RWPE2 (cell line): ENCODE measurements around the gene LIPE.

Source experiments
- ATAC-seq: fragments of 200-7000 bp; cut with Tn5 transposase; 3 replicates; pipeline ENCODE4 v1.9.1; 2021; ENCODE audit warnings: low read depth
- DNase-seq: peaks from one replicate; pipeline ENCODE4 v3.0.0-alpha.2; 2020; ENCODE audit warnings: low spot score
- H3K27ac ChIP-seq: fragments of 450-650 bp; 2 replicates; pipeline ENCODE4 v1.5.1; 2017; ENCODE audit warnings: mild to moderate bottlenecking; ENCODE audit not compliant: poor library complexity, severe bottlenecking
- H3K27me3 ChIP-seq: fragments of 250-450 bp; sonication (Bioruptor Pico); 2 replicates; pipeline ENCODE4 v1.5.1; 2021; ENCODE audit warnings: mild to moderate bottlenecking, moderate library complexity; ENCODE audit not compliant: insufficient read depth, poor library complexity, severe bottlenecking
- H3K36me3 ChIP-seq: fragments of 250-450 bp; sonication (Bioruptor Pico); 2 replicates; pipeline ENCODE4 v1.5.1; 2020; ENCODE audit warnings: low read depth, mild to moderate bottlenecking, moderate library complexity
- H3K4me1 ChIP-seq: fragments of 250-450 bp; sonication (Bioruptor Pico); 2 replicates; pipeline ENCODE4 v1.5.1; 2021; ENCODE audit warnings: mild to moderate bottlenecking, moderate library complexity; ENCODE audit not compliant: insufficient read depth, poor library complexity, severe bottlenecking
- H3K4me3 ChIP-seq: fragments of 250-450 bp; sonication (Bioruptor Pico); 2 replicates; pipeline ENCODE4 v1.5.1; 2021; ENCODE audit warnings: mild to moderate bottlenecking, moderate library complexity; ENCODE audit not compliant: severe bottlenecking
- H3K9me3 ChIP-seq: fragments of 250-450 bp; sonication (Bioruptor Pico); 2 replicates; pipeline ENCODE4 v1.5.1; 2021; ENCODE audit warnings: mild to moderate bottlenecking, moderate library complexity; ENCODE audit not compliant: severe bottlenecking
- TF ChIP-seq, protein P1 (sequence below): fragments of 450-650 bp; IDR thresholded peaks from one replicate; pipeline ENCODE4 v1.5.1; 2017; ENCODE audit warnings: mild to moderate bottlenecking, moderate library complexity; ENCODE audit not compliant: poor library complexity, severe bottlenecking

Gene LIPE

DNA sequence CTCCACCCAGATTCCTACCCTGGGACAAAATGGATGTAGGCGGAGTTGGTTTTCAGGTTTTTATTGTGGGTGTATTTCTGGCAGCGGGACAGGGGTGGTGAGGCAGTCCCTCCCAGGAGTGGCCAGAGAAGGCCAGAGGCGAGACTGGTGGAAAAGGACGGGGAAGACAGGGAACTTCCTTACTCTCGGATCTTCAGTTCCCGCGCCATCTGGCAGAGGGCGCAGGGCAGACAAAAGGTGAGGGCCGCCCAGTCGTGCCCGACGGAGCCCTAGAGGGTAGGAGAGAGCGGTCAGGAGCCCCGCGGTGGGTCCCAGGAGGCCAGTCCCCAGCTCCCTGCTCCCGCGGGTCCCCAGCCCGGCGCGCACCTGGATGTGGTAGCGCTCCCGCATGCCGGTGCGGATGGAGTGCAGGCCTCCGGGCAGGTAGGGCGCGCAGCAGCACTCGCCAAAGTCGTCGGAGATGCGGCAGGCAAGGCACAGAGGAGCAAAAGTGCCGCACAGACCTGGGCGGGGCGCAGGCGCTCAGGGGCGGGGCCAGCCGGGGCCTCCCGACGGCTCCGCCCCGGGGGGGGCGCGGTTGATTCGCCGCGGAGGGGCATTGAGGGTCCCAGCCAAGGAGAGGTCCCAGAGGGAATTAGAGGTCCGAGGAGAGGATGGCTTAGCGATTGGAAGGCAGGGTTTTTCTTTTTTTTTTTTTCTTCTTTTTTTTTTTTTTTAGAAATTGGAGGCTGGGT lies 40.0 kb downstream of the LIPE start:
- peak overlapping the region; percentile 37 for H3K4me3 ChIP-seq
- DNase-seq (no peak), ATAC-seq (peak; percentile 94)
- TF ChIP-seq, protein P1, sequence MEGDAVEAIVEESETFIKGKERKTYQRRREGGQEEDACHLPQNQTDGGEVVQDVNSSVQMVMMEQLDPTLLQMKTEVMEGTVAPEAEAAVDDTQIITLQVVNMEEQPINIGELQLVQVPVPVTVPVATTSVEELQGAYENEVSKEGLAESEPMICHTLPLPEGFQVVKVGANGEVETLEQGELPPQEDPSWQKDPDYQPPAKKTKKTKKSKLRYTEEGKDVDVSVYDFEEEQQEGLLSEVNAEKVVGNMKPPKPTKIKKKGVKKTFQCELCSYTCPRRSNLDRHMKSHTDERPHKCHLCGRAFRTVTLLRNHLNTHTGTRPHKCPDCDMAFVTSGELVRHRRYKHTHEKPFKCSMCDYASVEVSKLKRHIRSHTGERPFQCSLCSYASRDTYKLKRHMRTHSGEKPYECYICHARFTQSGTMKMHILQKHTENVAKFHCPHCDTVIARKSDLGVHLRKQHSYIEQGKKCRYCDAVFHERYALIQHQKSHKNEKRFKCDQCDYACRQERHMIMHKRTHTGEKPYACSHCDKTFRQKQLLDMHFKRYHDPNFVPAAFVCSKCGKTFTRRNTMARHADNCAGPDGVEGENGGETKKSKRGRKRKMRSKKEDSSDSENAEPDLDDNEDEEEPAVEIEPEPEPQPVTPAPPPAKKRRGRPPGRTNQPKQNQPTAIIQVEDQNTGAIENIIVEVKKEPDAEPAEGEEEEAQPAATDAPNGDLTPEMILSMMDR = peak; percentile 69
- peaks cover 6% of the 10 kb centered on the region for H3K27me3 ChIP-seq
- no peaks in the 10 kb centered on the region for H3K36me3 ChIP-seq
- no peaks in the 10 kb centered on the region for H3K9me3 ChIP-seq
- no peaks in the 10 kb centered on the region for H3K4me1 ChIP-seq
- H3K27ac ChIP-seq = peak overlapping the region; percentile 12

DNA sequence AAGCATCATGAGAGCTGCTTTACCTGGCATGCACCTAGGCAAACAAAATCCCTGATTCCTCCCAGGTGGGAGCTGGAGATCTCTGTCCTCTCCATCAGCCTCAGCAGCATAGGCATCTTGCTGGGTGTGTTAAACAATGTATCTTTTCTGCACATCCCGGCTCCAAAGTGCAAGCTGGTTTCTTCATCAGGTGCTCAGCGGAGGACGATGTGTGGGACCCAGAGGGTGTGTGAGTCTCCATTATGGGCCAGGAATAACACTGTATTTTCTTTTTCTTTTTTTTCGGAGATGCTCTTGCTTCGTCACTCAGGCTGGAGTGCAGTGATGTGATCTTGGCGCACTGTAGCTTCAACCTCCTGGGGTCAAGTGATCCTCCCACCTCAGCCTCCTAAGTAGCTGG lies 47.0 kb downstream of the LIPE start:
- TF ChIP-seq, protein P1 = no peak
- Histone ChIP-seq H3K27ac (no peak overlapping the region), H3K36me3 (no peaks in the 10 kb centered on the region), H3K4me3 (no peak overlapping the region), H3K4me1 (no peaks in the 10 kb centered on the region), H3K27me3 (no peaks in the 10 kb centered on the region), H3K9me3 (no peaks in the 10 kb centered on the region)
- ATAC-seq = no peak
- DNase-seq = no peak

DNA sequence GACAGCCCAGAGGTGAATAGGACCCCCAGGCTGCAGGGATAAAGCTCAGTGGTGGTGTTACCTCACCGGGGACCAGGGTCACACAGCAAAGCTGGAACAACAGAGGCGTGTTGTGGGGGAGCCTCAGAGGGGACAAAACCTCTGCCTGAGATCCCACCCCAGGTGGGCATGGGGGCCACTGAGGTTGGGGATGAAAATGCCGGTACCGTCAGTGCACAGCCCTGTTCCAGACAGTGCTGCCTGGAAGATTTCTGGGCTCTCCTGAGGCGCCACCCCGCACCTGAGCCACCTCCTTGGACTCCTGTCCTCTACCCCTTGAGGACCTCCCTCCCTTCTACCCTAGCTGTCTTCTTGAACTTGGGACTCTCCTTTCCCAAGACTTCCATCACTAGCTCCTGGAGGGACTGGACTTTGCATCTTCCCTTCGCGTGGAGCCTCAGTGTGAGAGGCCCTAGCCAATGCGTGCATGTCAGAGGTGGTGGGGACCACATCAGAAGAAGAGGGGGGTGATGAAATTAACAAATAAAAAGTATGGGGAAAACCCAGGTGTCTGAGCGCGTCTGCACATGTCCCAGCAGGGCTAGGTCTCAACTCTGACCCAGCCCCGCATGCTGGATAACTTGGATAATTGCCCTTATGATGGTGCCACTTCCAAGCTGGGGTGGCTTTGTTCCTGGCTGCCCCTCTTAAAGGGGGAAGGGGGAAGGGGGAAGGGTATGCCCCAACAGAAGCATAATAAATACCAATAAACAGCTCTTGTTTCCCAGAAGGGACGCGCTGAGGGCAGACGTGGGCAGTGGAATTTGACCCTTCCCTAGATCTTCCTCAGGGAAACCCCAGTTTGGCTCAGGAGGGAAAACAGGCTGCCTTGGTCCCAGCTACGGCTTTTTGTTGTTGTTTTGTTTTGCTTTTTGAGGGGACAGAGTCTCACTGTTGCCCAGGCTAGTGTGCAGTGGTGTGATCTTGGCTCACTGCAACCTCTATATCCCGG lies 48.7 kb downstream of the LIPE start:
- H3K27ac ChIP-seq = no peak overlapping the region
- peak; percentile 22; the same call in 2 of the 3 replicates for ATAC-seq
- DNase-seq = no peak
- H3K27me3 ChIP-seq = no peaks in the 10 kb centered on the region
- no peaks in the 10 kb centered on the region for H3K9me3 ChIP-seq
- H3K4me1 ChIP-seq = no peaks in the 10 kb centered on the region
- no peak overlapping the region for H3K4me3 ChIP-seq
- no peaks in the 10 kb centered on the region for H3K36me3 ChIP-seq
- TF ChIP-seq, protein P1 = no peak

DNA sequence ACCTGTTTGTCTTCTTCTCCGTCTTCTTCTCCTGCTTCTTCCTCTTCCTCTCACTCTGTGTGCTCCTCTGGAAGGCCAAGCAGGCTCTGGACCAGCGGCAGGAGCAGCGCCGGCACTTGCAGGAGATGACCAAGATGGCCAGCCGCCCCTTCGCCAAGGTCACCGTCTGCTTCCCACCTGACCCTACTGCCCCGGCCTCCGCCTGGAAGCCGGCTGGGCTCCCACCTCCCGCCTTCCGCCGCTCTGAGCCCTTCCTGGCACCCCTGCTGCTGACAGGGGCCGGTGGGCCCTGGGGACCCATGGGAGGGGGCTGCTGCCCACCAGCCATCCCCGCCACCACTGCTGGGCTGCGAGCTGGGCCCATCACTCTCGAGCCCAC lies 51.0 kb downstream of the LIPE start:
- TF ChIP-seq, protein P1 = no peak
- no peaks in the 10 kb centered on the region for H3K36me3 ChIP-seq

More for the DNA sequence above, 51.0 kb downstream of the LIPE start:
- Histone ChIP-seq H3K4me1 (no peaks in the 10 kb centered on the region), H3K9me3 (no peaks in the 10 kb centered on the region), H3K27me3 (no peaks in the 10 kb centered on the region), H3K4me3 (no peak overlapping the region), H3K27ac (no peak overlapping the region)
- DNase-seq (no peak), ATAC-seq (no peak)
